Panc1 (cell line): ENCODE results near the gene CHMP6.

ENCODE experiments used
- SIN3A ChIP-seq: IDR thresholded peaks from 2 replicates; pipeline ENCODE4 v1.6.1; 2012; ENCODE audit warnings: low read depth, mild to moderate bottlenecking, low read length, moderate library complexity, borderline replicate concordance; ENCODE audit not compliant: insufficient read depth
- TF ChIP-seq, protein P1 (sequence below): fragments of 450-650 bp; IDR thresholded peaks from 2 replicates; pipeline ENCODE4 v1.5.1; 2017; ENCODE audit warnings: mild to moderate bottlenecking
- TF ChIP-seq, protein P2 (sequence below), 2 experiments: IDR thresholded peaks; 2 replicates each; pipeline ENCODE4 v1.6.1; 2011 to 2012; ENCODE audit warnings: low read depth in 2 of 2, control low read depth in 1 of 2, low read length in 1 of 2, mild to moderate bottlenecking in 1 of 2, moderate library complexity in 1 of 2; ENCODE audit not compliant: insufficient read depth in 1 of 2

GRCh38 chr17:80992077-80992947, 671 bp downstream of the CHMP6 start:
- TF ChIP-seq, protein P1, sequence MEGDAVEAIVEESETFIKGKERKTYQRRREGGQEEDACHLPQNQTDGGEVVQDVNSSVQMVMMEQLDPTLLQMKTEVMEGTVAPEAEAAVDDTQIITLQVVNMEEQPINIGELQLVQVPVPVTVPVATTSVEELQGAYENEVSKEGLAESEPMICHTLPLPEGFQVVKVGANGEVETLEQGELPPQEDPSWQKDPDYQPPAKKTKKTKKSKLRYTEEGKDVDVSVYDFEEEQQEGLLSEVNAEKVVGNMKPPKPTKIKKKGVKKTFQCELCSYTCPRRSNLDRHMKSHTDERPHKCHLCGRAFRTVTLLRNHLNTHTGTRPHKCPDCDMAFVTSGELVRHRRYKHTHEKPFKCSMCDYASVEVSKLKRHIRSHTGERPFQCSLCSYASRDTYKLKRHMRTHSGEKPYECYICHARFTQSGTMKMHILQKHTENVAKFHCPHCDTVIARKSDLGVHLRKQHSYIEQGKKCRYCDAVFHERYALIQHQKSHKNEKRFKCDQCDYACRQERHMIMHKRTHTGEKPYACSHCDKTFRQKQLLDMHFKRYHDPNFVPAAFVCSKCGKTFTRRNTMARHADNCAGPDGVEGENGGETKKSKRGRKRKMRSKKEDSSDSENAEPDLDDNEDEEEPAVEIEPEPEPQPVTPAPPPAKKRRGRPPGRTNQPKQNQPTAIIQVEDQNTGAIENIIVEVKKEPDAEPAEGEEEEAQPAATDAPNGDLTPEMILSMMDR = no peak
- TF ChIP-seq SIN3A = no peak
- TF ChIP-seq, protein P2, sequence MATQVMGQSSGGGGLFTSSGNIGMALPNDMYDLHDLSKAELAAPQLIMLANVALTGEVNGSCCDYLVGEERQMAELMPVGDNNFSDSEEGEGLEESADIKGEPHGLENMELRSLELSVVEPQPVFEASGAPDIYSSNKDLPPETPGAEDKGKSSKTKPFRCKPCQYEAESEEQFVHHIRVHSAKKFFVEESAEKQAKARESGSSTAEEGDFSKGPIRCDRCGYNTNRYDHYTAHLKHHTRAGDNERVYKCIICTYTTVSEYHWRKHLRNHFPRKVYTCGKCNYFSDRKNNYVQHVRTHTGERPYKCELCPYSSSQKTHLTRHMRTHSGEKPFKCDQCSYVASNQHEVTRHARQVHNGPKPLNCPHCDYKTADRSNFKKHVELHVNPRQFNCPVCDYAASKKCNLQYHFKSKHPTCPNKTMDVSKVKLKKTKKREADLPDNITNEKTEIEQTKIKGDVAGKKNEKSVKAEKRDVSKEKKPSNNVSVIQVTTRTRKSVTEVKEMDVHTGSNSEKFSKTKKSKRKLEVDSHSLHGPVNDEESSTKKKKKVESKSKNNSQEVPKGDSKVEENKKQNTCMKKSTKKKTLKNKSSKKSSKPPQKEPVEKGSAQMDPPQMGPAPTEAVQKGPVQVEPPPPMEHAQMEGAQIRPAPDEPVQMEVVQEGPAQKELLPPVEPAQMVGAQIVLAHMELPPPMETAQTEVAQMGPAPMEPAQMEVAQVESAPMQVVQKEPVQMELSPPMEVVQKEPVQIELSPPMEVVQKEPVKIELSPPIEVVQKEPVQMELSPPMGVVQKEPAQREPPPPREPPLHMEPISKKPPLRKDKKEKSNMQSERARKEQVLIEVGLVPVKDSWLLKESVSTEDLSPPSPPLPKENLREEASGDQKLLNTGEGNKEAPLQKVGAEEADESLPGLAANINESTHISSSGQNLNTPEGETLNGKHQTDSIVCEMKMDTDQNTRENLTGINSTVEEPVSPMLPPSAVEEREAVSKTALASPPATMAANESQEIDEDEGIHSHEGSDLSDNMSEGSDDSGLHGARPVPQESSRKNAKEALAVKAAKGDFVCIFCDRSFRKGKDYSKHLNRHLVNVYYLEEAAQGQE (IDR thresholded peaks at IDR 0.05; ENCODE audit: insufficient read depth in 1 of 2, low read depth in 2 of 2, low read length in 1 of 2) = no peak
